SKM-1 treated with dmso at 0.1 percent for 144 hours (cell line): ENCODE results near the gene FRRS1L.
"Not testable (repeated sequence)": the region's sequence is repeated elsewhere in the genome, so short reads cannot be mapped to it uniquely, and the experiment has no call there.

ENCODE experiments used
- DNase-seq: peaks from one replicate; lab custom pipeline; 2025; ENCODE audit not compliant: unreplicated experiment; lab: John Stamatoyannopoulos, UW

The FRRS1L gene

DNA sequence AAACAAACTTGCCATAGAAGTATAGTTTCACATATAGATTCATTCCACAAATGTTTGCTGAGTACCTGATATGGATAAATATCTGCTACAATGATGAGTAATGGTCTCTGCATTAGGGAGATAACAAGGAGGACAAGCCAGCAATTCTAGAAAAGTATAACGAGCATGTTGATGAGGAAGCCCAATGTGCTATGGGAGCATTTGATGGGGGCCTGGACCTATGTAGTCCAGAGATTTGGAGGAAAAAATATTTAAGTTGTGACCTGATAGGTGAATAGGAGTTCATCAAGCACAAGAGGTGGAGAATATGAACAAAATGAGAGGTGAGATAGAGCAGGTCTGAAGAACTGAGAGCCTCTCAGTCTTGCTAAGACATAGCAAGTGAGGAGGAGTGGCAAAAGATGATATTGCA, 32.9 kb downstream of the FRRS1L start:
- DNase-seq, result no peak

DNA sequence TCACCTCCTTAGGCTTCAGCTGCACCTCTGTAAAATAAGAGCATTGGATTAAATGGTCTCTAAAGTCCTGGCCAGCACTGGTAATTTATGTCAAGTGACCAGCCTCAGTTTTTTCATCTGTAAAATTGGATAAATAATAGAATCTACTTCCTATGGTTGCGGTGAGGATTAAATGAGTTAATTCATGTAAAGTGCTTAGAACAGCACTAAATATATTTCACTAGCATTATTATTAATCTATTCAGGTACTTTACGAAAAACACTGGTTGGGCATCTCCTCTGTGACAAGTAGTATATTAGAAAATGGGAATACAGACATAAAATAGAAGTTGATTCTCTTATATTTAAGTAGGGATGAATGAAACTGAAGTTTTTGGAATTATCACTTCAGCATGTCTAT, 33.5 kb downstream of the FRRS1L start:
- DNase-seq, result no peak

DNA sequence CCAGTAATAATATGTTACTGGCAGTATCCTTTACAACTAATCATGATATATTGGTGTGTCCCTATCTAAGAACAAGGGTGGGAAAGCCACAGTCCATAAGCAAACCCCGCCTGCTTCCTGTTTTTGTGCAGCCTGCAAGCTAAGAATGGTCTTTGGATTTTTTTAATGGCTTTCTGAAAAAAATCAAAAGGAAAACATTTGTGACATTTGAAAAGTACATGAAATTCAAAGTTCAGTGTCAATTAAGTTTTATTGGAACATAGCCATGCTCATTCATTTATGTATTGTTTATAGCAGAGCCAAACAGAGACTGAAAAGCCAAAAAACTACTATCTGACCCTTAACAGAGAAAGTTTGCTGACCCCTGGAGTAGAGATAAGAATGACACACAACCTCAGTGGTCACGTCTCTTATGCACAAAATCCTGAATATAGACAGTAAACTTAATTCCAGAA, 34.5 kb downstream of the FRRS1L start:
- no peak for DNase-seq

DNA sequence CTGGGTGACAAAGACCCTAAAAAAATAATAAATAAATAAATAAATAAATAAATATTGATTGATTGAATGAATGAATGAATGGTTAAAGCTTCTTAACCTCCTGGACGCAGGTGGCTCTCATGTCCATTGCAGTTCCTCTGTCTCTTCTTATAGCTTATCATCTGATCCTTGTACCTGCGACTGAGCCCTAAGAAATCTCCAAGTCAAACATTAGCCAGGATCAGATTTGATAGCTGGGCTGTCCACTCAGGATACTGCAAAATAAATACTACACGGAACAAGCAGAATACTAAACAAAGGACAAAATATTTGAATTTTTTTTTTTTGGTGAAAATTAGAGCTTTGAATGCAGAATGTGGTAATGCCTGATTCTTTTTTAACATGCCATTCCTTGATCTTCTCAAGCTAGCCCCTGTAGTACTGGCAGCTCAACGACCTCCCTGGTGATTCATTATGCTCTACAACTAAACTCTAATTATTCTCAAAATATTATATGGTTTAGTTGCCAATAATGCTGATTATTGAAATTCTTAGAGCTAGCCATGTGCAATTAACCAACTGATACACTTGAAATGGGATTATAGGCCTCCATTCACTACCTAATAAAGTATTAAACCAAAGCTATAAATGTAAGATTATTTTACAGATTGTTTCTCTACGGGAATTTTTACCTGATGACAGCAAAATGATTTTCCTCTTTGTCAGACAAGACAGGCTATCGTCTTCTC, 37.4 kb downstream of the FRRS1L start:
- DNase-seq, result no peak

DNA sequence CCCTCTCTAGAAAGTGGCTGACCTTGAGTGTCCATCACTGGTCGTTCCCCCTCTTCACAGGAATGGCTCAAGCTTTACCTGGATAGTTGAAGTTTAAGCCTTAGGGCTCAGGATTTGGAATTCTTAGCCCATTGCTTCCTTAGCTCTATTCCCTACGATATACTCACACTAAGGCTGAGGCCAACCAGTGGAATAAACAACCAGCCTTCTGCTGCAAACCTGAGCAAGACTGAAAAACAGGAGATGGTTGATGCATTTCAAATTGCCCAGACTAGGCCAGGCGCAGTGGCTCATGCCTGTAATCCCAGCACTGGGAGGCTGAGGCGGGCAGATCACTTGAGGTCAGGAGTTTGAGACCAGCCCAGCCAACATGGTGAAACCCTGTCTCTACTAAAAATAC, 40.4 kb downstream of the FRRS1L start:
- DNase-seq, result not testable (repeated sequence)

DNA sequence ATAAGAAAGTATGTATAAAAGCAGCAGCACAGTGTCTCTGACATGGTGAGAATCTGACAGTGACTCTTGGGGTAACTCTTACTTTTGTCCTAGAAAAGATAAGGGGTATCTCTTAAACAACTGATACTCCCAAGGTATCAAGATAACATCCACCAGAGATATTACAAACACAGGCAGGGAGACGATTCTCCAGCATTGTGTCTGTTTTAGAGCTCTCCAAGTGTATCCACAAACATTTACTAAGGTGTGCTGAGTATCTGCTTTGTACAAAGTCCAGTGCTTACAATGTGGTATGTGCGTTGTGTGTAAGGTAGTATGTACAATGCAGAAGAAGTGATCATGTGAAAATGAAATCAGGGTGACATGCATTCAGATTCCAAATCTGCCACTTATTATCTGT, 42.9 kb downstream of the FRRS1L start:
- DNase-seq, result no peak

DNA sequence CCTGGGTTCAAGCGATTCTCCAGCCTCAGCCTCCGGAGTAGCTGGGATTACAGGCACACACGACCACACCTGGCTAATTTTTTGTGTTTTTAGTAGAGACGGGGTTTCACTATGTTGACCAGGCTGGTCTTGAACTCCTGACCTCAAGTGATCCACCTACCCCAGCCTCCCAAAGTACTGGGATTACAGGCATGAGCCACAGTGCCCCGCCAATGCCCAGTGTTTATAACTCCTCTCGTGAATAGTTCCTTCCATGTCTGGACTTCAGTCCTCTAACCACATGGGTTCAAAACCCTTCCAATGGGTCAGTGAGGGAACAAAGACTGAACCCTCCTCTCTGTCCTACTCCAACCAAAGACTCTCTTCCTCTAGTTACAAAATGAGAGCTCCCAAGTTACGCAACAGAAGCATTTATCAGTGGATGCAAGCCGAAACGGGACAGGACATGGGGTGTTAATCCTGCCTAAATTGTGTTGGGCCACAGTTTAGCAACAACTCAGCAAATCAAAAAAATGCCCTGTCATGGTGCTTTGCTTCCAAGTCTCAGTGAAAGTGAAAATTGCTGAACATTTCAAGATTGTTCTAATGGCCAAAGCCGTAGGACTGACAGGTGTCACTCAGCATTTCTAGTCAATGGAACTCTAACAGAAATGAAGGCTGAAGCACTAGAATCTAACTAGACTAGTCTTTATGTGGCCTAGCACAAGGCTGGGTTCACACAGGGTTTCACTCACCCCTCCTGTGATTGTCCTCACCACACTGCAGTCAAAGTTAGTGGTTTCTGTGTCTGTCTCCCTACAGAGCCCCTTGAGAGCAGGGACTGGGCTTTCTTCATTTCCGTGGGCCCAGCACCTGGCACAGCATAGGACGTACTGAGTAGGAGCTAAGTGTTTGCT, 44.1 kb downstream of the FRRS1L start:
- DNase-seq, result no peak

DNA sequence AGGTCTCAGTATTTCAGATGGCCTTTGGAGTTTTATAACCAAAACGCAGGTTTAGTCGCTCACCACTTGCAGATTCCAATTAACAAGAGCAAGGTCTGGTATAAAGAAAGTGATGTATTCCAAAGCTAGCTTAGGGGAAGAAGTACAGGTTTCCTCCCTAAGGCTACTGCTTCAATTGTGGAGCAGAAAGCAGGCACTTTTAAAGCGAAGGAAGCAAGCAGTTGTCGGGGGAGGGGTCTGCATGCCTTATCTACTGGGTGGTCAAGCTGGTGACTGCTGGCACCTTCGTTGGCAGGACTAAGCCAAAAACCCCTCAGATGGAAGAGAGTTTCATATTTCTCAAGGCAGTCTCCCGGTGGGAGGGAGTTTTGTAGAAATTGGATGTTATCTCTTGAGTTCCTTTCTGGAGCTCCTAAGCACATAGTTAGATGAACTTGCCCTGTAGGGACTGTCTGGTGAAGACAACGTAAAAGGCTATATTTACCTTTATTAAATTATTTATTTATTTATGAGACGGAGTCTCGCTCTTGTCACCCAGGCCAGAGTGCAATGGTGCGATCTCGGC, 45.7 kb downstream of the FRRS1L start:
- DNase-seq, result no peak

DNA sequence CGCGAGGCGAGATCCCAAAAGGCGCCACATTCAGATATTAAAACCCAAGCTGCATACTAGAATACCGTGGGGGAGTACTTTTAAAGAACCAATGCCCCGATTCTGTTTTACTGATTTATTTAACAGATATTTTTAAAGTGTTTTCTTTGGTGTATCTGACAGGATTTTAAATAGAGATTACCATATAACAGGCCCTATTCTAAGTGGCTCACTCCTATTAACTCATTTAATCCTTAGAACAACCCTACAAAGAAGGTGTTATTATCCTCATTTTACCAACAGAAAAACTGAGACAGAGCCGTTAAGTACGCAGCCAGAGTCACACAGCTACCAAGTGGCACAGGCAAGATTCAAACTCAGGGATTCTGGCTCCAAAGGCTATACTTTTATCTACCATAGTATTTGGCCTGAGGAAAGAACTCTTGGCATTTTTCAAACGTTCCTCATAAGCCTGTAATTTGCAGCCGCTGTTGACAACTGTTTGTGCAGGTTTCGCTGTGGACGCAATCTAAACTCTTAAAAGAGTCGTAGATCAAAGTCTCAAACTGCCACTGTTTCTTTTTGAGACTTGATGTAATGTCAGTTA, 46.8 kb downstream of the FRRS1L start:
- no peak for DNase-seq

DNA sequence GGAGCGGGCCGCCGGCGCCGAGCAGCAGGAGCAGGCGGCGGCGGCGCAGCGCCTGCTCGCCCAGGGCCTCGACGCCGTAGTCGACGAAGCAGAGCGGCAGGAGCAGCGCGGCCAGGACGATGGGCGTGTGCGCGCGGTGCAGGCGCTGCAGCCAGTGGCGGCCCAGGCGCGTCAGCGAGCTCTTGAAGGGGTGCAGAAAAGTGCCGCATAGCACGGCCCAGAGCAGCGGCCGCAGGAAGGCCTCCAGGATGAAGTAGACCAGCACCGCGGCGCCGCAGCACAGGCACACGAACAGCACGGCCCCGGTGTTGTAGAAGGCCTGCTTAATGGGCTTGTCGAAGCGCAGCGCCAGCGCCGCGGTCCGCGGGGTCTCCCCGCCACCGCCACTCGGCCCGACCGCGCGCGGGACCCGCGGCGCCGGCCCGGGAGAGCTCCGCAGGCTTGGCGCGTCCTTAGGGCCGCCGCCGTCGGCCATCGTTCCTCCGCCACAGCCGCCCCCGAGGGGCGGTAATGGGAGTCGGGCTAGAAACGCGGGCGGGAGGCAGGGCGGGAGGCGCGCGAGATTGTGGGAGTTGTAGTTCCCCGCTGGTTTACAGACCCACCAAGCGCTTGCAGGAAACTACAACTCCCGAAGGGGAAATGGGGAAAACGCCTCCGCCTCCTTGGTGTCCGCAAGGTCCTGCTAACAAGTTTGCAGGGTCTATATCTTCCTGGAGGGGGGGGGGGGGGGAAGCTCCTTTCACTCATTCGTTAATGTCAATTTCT, 47.4 kb downstream of the FRRS1L start, which contains the start of gene TMEM245:
TSS of gene TMEM245 (minus strand) at position 509 of the 765 bp plus-strand sequence. CDS start at position 475, 34 bp downstream.
- DNase-seq, result peak; percentile 80

DNA sequence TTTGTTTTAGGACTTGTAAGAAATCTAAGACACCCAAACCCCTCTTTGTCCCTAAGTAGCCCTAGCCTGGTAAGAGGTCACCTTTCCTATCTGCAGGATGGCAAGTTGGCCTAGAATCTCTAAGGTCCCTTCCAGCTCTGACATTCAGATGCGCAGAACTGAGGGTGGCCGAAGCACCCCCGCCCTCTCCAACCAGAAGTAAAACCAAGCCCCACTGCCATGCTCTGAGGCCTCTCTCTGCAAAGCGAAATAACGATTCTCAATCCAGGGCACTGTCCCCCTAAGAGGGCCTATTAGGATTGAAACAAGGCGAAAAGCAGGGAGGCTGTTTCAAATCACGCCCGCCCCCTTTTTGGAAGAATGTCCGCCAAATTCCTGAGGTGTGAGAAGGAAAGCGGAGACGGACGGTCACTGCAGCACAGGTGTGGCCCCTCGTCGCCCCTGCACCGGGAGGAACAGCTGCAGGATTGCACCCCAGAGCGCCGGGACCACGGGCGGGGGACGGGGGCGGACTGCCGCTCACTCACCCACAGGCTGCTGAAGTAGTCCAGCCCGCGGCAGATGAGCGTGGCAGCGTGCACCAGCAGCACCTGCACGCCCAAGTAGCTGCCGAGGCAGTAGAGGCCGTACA, 48.1 kb downstream of the FRRS1L start:
- no peak for DNase-seq

DNA sequence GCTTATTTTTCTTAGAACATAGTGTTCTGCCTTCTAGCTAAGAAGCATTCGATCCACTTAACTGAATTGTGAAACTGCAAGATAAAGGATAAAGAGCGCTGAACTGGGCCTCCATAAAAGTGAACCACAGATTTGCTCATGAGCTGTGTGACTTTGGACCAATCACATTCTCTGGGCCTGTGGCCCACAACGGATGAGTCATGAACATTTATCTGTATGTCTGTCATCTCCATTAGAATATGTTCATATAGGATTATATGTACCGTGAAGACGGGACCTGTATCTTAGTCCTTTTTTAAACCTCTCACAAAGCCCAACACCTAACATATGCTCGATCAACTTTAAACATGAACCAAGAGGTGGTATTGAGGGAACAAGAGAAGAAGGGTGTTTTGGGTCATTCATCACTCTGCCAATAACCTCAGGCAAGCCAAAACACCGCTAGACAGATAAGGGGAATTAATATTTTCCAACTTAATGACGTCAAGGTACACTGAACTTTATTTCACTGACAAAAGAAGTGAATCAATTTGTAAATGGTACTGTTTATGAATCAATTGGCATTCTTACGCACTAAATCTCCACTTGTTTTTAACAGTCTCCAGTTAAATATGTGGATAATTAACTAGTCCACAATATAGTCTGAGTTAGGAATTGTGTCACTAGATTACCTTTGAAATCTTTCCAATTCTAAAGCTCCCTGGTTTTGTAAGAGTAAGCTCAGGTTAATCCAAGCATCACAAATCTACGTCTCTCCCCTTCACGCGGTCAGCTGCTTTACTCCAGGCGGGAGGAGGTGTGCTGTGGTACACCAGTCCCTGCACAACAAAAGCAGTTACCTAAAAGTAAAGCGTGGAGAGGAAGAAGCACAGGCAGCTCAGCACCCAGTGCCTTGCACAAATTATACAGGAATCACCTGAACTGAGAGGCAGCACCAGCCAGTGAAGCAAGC, 48.9 kb downstream of the FRRS1L start:
- DNase-seq, result no peak

DNA sequence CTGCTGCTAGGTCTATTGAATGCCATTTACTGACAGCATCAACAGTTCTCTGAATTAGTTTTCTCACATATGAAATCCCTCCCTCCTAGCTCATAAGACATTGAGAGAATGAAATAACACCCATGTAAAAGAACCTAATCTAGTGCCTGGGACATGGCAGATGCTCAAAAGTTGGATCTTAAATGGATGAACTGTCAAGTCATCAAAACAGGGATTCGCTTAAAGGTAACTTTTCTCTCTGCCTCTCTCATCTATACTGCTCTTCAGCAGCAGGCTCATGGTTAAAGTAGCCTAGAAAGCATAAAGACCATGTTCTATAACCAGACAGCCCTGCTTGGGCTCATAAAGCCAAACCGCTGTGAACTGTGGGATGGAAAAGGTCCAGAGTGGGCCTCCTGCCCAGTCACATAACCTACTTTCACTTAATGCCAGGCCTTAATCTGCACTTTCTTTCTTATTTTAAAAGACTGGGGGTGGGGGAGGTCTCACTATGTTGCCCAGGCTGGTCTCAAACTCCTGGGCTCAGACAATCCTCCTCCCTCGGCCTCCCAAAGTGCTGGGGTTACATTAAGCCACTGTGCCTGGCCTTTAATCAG, 51.0 kb downstream of the FRRS1L start:
- DNase-seq, result no peak

DNA sequence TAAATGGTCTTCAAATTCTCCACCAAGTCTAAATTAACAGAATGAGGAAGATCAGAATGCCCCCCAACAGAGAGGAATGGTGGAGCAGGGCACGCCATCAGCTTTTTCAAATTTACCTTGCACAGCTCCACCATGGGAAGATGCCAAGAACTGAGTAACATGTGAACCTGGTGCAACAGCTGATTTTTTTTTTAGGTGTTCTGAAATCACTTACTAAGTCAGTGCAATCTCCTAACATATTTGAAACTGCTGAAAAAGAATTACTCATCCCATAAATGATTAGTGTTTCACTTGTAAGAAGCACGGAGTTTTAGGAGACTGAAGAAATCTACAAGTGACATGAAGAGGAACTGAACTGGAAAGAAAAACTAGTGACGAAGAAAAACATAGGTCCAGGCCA, 52.4 kb downstream of the FRRS1L start:
- no peak for DNase-seq

DNA sequence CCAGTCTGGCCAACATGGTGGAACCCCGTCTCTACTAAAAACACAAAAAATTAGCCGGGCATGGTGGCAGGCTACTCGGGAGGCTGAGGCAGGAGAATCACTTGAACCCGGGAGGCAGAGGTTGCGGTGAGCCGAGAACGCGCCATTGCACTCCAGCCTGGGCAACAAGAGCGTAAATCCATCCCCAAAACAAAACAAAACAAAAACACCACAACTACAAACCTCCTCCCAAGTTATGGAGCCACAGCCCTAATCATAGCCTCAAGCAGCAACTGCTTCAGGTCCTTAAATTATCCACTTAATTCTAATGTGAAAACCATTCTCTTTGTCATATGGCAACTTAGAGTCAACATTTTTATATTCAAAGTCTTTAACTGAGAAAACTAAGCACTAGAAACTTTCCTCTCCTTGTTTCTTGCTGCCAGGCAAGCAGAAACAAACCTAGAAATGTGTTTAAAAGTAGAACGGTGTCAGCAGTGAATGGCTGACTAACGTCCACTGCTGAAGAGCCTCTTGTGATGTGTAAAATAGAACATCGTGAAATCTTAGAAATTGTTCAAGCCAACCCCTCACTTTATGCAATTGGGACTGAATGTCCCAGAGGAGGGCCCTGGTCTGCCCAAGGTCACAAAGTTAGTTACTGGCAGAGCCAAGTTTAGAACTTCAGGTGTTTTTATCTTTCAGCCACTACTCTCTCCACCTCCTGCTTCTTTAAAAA, 53.0 kb downstream of the FRRS1L start:
- no peak for DNase-seq

DNA sequence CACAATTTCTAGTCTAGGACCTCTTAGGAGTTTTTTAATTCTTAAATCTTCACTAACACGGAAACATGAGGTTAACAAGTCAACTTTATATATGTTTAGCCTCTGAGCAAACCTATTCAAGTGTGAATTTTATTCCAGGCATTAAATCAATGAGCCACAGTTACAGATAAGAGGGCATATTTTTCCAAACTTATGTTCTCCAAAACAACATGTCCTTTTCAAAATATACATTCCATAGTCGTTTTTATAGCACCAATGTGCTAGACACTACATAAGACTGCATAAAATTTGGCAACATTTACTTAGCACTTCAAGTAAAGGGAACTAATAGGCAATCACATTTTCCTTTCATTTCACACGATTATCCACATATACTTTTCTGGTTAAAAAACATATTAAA, 53.8 kb downstream of the FRRS1L start:
- no peak for DNase-seq

DNA sequence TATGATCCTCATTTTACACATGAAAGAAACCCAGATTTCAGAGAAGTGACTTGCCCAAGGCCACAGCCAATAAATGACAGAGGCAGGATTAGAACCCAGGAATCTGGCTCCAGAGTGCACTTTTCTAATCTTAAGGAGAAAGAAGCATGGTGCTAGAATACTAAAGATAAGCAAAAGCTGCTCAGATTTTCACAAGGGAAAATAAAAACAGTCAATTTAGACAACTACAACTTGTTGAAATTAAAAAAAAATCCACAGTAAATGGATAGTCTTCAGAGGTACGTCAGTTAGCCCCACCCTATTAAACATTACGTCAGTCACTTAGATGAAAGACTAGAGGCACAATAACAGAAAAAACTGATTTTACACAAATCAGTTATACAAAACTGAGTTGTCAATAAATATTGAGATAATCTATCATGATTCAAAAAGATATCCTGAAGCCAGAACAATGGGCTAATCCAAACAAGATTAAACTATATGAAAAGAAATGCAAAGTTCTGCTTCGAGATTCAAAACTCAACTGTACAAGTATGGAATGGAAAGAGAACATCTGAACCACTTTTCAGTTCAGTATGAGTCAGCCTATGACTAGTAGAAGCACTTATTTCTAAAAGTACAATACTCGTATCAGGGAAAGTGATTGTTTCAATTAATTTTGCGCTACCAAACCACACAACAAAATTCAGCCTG, 56.6 kb downstream of the FRRS1L start:
- no peak for DNase-seq

DNA sequence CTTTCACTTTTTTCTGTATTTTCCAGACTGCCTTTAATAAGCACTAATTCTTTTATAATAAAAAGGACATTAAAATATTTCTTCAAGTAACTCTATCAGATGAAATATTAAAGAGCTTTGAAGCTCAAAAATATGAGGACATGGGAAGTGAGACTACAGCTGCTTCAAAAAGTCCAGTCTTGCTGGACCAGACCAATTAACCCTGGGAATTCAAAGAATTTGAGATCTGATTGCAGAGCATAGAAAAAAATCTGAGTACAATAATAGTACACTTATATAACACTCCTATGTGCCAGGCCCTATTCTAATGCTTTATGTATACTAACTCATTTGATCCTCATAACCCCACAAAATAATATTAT, 57.1 kb downstream of the FRRS1L start:
- DNase-seq, result no peak
